Ishikawa (cell line): ENCODE data around the gene PRCD.

Source experiments
- CREB1 ChIP-seq: IDR thresholded peaks from 2 replicates; pipeline ENCODE4 v1.6.1; 2012; ENCODE audit warnings: low read depth
- EP300 ChIP-seq: IDR thresholded peaks from 2 replicates; pipeline ENCODE4 v1.6.1; 2012; ENCODE audit warnings: borderline replicate concordance
- MAX ChIP-seq: IDR thresholded peaks from 2 replicates; pipeline ENCODE4 v1.6.1; 2012
- NFIC ChIP-seq: IDR thresholded peaks from 2 replicates; pipeline ENCODE4 v1.6.1; 2012
- RAD21 ChIP-seq: IDR thresholded peaks from 2 replicates; pipeline ENCODE4 v1.6.1; 2012; ENCODE audit warnings: low read depth
- REST ChIP-seq: IDR thresholded peaks from 2 replicates; pipeline ENCODE4 v1.6.1; 2012; ENCODE audit warnings: low read depth, mild to moderate bottlenecking
- YY1 ChIP-seq: IDR thresholded peaks from 2 replicates; pipeline ENCODE4 v1.6.1; 2012; ENCODE audit warnings: low read depth

GRCh38 chr17:76568811-76569221 is 29.0 kb downstream of the PRCD start:
- TF ChIP-seq RAD21 (no peak), YY1 (no peak), EP300 (no peak), NFIC (no peak), CREB1 (no peak), REST (no peak), MAX (no peak)
